GM19468 (cell line): ENCODE data around the gene FCGR1A.
"Not testable (repeated sequence)": the region's sequence is repeated elsewhere in the genome, so short reads cannot be mapped to it uniquely, and the experiment has no call there.

Experiments used
- ATAC-seq: cut with Tn5 transposase; IDR thresholded peaks from one replicate; pipeline ENCODE4 v1.9.1; 2021; ENCODE audit warnings: mild to moderate bottlenecking, moderate library complexity, moderate number of reproducible peaks; ENCODE audit not compliant: unreplicated experiment; ENCODE audit errors: extremely low read depth

The FCGR1A gene

GRCh38 chr1:149775510-149776147 lies 6.9 kb upstream of the FCGR1A start:
- not testable (repeated sequence) for ATAC-seq

- ATAC-seq: not testable (repeated sequence)
Observed at GRCh38 chr1:149777084-149777483, 5.4 kb upstream of the FCGR1A start.

GRCh38 chr1:149778313-149778712 lies 4.2 kb upstream of the FCGR1A start:
- not testable (repeated sequence) for ATAC-seq

DNA sequence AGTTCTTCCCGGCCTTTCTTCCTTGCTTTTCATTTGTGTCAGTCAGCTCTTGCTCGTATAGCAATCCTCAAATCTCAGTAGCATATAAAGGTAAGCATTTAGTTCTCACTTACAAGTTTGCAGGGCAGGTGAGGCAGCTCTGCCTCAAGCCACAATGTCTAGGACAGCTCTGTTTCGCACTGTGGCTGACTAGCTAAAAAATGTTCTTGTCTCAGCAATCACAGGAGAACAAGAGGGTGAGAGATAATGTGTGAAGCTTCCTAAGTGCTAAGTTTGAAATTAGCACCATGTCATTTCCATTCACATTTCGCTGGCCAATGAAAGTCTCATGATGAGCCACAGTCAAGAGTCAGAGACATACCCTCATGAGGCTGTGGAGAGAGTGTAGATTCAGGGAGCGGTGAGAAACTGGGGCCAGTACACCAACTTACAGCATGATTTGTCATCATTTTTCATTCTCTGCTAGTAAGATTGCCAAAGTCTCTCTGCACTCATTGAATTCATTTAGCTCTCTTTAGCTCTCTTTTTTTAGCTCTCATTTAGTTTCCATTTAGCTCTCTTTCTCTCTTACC lies 995 bp upstream of the FCGR1A start:
- ATAC-seq: not testable (repeated sequence)

DNA sequence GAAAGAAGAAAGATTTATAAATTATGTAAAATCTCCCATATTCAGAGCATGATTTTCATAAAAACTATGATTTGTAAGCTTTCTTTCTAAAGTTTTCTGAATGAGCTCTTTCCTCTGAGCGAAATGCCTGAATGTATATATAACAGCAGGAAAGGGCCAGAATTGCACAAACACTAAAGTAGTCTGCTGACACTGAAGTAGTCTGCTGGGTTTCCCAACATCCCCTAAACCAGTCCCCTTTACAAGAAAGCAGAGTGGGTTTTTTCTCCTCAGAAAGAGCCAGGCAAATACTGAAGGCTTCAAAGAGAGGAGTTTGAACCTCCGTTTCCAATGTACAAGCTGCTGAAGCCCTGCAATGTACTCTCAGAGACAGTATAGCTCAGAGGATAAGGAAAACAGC lies 795 bp downstream of the FCGR1A start:
- not testable (repeated sequence) for ATAC-seq

DNA sequence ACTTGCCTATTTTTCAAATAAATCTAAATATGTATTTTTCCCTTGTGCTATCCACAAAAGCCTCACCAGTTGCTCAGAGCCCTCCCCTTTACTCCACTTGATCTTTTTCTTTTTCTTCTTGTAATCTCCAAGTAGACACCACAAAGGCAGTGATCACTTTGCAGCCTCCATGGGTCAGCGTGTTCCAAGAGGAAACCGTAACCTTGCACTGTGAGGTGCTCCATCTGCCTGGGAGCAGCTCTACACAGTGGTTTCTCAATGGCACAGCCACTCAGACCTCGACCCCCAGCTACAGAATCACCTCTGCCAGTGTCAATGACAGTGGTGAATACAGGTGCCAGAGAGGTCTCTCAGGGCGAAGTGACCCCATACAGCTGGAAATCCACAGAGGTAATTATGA lies 1.4 kb downstream of the FCGR1A start:
- not testable (repeated sequence) for ATAC-seq

GRCh38 chr1:149787688-149788451 lies 5.4 kb downstream of the FCGR1A start:
- not testable (repeated sequence) for ATAC-seq

GRCh38 chr1:149792502-149792901 lies 10.0 kb downstream of the FCGR1A start:
- ATAC-seq: not testable (repeated sequence)

GRCh38 chr1:149792912-149793515 lies 10.5 kb downstream of the FCGR1A start:
- ATAC-seq: peak; percentile 57

DNA sequence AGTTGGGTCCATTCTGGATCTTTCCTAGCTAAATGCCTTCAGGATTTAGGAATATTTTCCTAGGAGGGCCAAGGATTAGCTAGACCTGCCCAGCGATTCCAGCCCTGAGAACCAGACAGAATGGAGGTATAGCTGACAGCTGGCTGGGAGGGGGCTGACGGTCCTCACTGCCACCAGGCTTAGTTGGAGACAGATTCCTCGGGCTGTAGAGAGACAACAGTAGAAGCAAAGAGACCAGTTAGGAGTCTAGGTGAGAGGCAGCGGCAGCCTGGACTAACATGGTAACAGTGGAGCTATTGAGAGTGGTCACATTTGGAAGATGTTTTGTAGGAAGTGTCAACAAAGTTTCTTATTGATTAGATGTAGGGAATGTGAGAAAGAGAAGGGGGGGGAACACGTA lies 11.4 kb downstream of the FCGR1A start:
- not testable (repeated sequence) for ATAC-seq

- ATAC-seq: not testable (repeated sequence)
Observed at GRCh38 chr1:149801628-149802027, 19.1 kb downstream of the FCGR1A start.

DNA sequence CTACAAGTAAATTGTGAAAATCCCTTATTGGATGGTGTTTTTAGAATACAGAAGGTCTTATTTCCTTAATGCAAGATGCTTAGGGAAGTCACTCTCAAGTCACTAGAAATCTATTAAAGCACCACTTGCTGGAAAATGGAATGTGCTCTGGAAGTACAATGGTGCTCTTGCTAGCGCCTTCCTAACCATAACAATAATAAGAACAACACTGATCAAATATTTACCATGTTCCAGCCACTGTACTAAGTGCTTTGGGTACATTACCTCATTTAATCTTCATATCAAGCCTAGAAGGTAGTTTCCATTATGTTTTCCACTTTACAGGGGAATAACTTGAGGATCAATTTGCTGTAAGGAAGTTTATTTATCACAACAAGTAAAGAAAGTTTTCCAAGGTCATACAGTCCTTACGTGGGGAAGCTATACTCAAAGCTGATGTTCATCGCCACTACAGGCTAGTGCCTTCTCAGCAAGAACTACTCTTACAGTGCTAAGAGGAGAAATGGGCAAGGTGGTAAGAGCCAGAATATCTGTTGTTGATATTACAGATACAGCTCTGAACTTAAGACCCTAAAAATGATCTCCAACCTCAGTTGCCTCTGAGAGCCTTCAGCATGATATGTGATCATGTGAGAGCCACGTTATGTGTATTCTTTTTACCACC lies 22.1 kb downstream of the FCGR1A start:
- not testable (repeated sequence) for ATAC-seq

DNA sequence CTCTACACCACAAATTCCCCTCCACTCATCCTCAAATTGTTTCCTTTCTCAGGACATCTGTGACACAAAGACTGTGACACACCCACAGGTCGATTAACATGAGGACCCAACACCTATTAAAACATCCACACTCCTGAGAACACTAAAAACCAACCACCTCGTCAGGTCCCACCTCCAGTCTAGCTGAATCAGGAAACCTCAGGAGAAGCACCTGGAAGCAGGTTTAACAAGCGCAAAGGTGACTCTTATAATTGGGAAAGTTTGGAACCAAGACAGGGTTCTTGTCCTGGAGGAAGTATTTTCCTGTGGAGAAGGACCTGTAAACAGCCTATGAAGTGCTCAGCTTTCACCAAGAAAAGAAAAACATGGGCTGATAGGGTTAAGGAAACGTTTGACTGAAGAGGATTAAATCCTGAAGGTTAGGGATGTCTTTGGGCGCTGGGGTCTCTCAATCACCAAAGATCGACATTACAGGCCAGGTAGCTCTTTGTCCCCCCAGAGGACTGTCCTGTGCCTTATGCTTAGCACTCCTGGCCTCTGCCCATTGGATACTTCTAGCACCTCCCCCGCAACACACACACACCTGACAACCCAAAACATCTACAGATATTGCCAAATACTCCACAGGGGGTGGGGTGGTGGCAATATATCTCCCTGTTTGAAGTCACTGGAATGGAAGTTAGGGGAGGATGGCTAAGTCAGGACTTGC lies 28.4 kb downstream of the FCGR1A start:
- not testable (repeated sequence) for ATAC-seq

- ATAC-seq: not testable (repeated sequence)
Observed at GRCh38 chr1:149811514-149811889, 29.0 kb downstream of the FCGR1A start.

GRCh38 chr1:149811890-149812829 lies 29.7 kb downstream of the FCGR1A start:
- peak; percentile 78 for ATAC-seq

DNA sequence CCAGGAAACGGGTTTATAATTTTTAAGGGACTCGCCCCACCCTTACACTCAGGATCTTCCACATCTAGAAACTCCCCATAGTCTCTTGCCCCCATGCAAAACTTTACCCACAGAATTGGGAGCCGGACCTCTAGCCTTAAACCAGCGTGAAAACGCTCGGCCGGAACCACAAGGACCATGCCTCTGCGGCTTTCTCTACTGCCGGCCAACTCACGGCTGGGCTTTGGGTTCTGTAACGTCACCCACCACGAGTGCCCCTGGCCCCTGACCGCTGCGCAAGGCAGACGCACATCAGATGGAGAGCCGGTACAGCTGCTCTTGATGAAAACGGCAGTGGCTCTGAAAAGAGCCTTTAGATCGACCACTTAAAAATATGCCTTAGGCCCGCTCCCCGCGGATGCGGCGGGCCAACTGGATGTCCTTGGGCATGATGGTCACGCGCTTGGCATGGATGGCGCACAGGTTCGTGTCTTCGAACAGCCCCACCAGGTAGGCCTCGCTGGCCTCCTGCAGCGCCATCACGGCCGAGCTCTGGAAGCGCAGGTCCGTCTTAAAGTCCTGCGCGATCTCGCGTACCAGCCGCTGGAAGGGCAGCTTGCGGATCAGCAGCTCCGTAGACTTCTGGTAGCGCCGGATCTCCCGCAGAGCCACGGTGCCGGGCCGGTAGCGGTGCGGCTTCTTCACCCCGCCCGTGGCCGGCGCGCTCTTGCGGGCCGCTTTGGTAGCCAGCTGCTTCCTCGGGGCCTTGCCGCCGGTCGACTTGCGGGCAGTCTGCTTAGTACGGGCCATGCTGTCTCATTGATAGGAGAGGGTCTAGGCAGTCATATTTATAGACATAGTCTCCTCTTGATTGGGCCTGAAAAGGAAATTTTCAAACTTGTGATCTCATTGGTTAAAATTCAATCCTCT lies 30.7 kb downstream of the FCGR1A start:
- ATAC-seq: not testable (repeated sequence)

GRCh38 chr1:149820387-149820786 lies 37.9 kb downstream of the FCGR1A start:
- not testable (repeated sequence) for ATAC-seq

DNA sequence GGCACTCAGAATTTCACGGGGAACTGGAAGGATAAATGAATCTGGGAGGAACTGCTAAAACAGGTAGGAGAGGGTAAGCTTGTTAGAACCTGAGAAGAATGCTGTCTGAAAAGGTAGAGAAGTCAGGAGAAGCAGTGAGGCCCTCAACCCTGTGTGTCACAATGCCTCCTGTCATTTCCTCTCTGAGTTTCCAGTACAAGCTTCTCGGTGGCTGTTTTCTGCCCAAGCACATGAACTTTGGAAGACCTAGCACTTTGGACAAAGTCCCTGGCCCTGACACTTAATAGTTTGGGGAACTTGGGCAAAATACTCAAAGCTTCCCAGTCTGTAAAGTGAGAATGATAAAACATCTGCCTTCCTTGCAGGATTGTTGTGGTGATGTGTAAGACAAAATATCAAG lies 44.1 kb downstream of the FCGR1A start:
- not testable (repeated sequence) for ATAC-seq
